H1 (cell line): ENCODE data around the gene UBE3B. TPM values are rescaled to one million over a fixed set of nuclear protein-coding genes. Genes with fewer than 3 reads are reported as not detected.

Experiments used
- CTCF ChIA-PET: fragments of 300-600 bp; sonication (Branson Sonifier 250); formaldehyde crosslinking; loops from one replicate; lab custom pipeline; 2021; ENCODE audit not compliant: partially characterized antibody; lab: Charles Lee
- POLR2A ChIA-PET: fragments of 300-600 bp; sonication (Branson Sonifier 250); formaldehyde crosslinking; loops from one replicate; lab custom pipeline; 2021; ENCODE audit warnings: inconsistent platforms; ENCODE audit not compliant: partially characterized antibody; lab: Charles Lee
- DNase-seq, 2 experiments: peaks; one replicate each; pipeline versions ENCODE4 v3.0.0 to v3.0.0-alpha.2; 2010 to 2022; ENCODE audit warnings: low spot score in 2 of 2, low read depth in 1 of 2, mixed read lengths in 1 of 2
- FAIRE-seq: peaks from 2 replicates; lab custom pipeline; 2011; peaks lifted over from hg19 to GRCh38; lab: Jason Lieb, UNC
- H2AFZ ChIP-seq: 2 replicates; pipeline ENCODE4 v1.8.1; 2012; ENCODE audit warnings: low read length, inconsistent platforms
- H2AK5ac ChIP-seq: 2 replicates; pipeline ENCODE4 v1.6.1; 2013; ENCODE audit warnings: low read depth, low read length
- H2BK120ac ChIP-seq: replicated peaks from 2 replicates; pipeline ENCODE3; 2013; ENCODE audit warnings: low read depth, low read length, inconsistent platforms
- H2BK12ac ChIP-seq: 2 replicates; pipeline ENCODE4 v1.6.1; 2013; ENCODE audit warnings: low read depth, low read length
- H2BK15ac ChIP-seq: 2 replicates; pipeline ENCODE4 v1.6.1; 2013; ENCODE audit warnings: low read length
- H2BK20ac ChIP-seq: 2 replicates; pipeline ENCODE4 v1.6.1; 2013; ENCODE audit warnings: low read length
- H2BK5ac ChIP-seq: 2 replicates; pipeline ENCODE4 v1.6.1; 2013; ENCODE audit warnings: low read depth, low read length
- H3K14ac ChIP-seq: 2 replicates; pipeline ENCODE4 v1.6.1; 2013; ENCODE audit warnings: inconsistent platforms; ENCODE audit not compliant: insufficient read length
- H3K18ac ChIP-seq: 2 replicates; pipeline ENCODE4 v1.6.1; 2013; ENCODE audit warnings: low read length; ENCODE audit errors: extremely low read depth
- H3K23ac ChIP-seq: 2 replicates; pipeline ENCODE4 v1.6.1; 2013; ENCODE audit warnings: inconsistent platforms; ENCODE audit not compliant: insufficient read length
- H3K23me2 ChIP-seq: 2 replicates; pipeline ENCODE4 v1.6.1; 2013; ENCODE audit warnings: low read depth, low read length
- H3K27ac ChIP-seq: 2 replicates; pipeline ENCODE4 v1.6.1; 2011; ENCODE audit warnings: low read depth, low read length, inconsistent platforms
- H3K27me3 ChIP-seq, 4 experiments: replicated peaks in 1 of 4; 1 replicate in 1 of 4; 2 replicates in 3 of 4; pipeline versions ENCODE4 v1.6.1 to v1.8.1; 2011 to 2013; ENCODE audit warnings: low read length in 3 of 4, mild to moderate bottlenecking in 3 of 4, inconsistent platforms in 2 of 4, mixed read lengths in 2 of 4, moderate library complexity in 1 of 4; ENCODE audit not compliant: control insufficient read depth in 3 of 4, insufficient read depth in 3 of 4; ENCODE audit errors: extremely low read depth in 1 of 4
- H3K36me3 ChIP-seq, 4 experiments: 2 replicates each; pipeline versions ENCODE4 v1.6.1 to v1.8.1; 2011 to 2013; ENCODE audit warnings: mild to moderate bottlenecking in 4 of 4, low read length in 3 of 4, moderate library complexity in 2 of 4, control low read depth in 1 of 4, inconsistent platforms in 1 of 4; ENCODE audit not compliant: insufficient read depth in 4 of 4, control insufficient read depth in 2 of 4
- H3K4ac ChIP-seq: replicated peaks from 2 replicates; pipeline ENCODE3; 2013; ENCODE audit warnings: low read length, low read depth, mixed read lengths, inconsistent platforms; ENCODE audit not compliant: insufficient read length
- H3K4me1 ChIP-seq, 4 experiments: replicated peaks in 1 of 4; 1 replicate in 1 of 4; 2 replicates in 3 of 4; pipeline versions ENCODE4 v1.6.1 to v1.8.1; 2011 to 2013; ENCODE audit warnings: low read length in 3 of 4, inconsistent platforms in 2 of 4, mixed read lengths in 1 of 4; ENCODE audit not compliant: insufficient read depth in 4 of 4, control insufficient read depth in 3 of 4
- H3K4me2 ChIP-seq, 2 experiments: 2 replicates each; pipeline versions ENCODE4 v1.6.1 to v1.8.1; 2011 to 2013; ENCODE audit warnings: low read depth in 2 of 2, low read length in 2 of 2, control low read depth in 1 of 2, inconsistent platforms in 1 of 2, mild to moderate bottlenecking in 1 of 2; ENCODE audit not compliant: insufficient read depth in 1 of 2
- H3K4me3 ChIP-seq, 4 experiments: fragments of 200-600, 300-600 bp in 1 of 4; sonication (generic), shearing (Covaris generic), sonication (Bioruptor Twin) in 1 of 4; 2 replicates each; pipeline versions ENCODE4 v1.5.1 to v1.8.1; 2011 to 2016; ENCODE audit warnings: low read length in 4 of 4, low read depth in 3 of 4, control low read depth in 2 of 4, inconsistent platforms in 2 of 4, mild to moderate bottlenecking in 2 of 4, mixed read lengths in 1 of 4, moderate library complexity in 1 of 4; ENCODE audit not compliant: insufficient read depth in 2 of 4; ENCODE audit errors: extremely low read depth in 1 of 4
- H3K56ac ChIP-seq: replicated peaks from 2 replicates; pipeline ENCODE3; 2013; ENCODE audit warnings: low read depth, mild to moderate bottlenecking, mixed read lengths, low read length, inconsistent platforms; ENCODE audit not compliant: insufficient read length
- H3K79me1 ChIP-seq: 2 replicates; pipeline ENCODE4 v1.6.1; 2013; ENCODE audit warnings: low read depth, low read length, control low read depth
- H3K79me2 ChIP-seq, 2 experiments: 2 replicates each; pipeline versions ENCODE4 v1.6.1 to v1.8.1; 2012 to 2013; ENCODE audit warnings: low read length in 2 of 2, mild to moderate bottlenecking in 2 of 2, inconsistent platforms in 1 of 2; ENCODE audit not compliant: insufficient read depth in 2 of 2, control insufficient read depth in 1 of 2
- H3K9ac ChIP-seq, 4 experiments: replicated peaks in 1 of 4; 1 replicate in 1 of 4; 2 replicates in 3 of 4; pipeline versions ENCODE4 v1.6.1 to v1.8.1; 2011 to 2013; ENCODE audit warnings: low read depth in 3 of 4, low read length in 3 of 4, control low read depth in 2 of 4, mild to moderate bottlenecking in 2 of 4, moderate library complexity in 2 of 4, inconsistent platforms in 1 of 4; ENCODE audit errors: extremely low read depth in 1 of 4
- H3K9me3 ChIP-seq, 2 experiments: 2 replicates each; pipeline versions ENCODE4 v1.6.1 to v1.8.1; 2012 to 2013; ENCODE audit warnings: mild to moderate bottlenecking in 2 of 2, moderate library complexity in 2 of 2, control low read depth in 1 of 2, inconsistent platforms in 1 of 2, low read depth in 1 of 2, low read length in 1 of 2, mixed read lengths in 1 of 2; ENCODE audit not compliant: insufficient read depth in 2 of 2
- H4K20me1 ChIP-seq, 2 experiments: replicated peaks in 1 of 2; 2 replicates each; pipeline versions ENCODE3 to v1.8.1; 2011 to 2013; ENCODE audit warnings: inconsistent platforms in 2 of 2, low read length in 2 of 2, mild to moderate bottlenecking in 1 of 2; ENCODE audit not compliant: insufficient read depth in 2 of 2, control insufficient read depth in 1 of 2
- H4K5ac ChIP-seq: 2 replicates; pipeline ENCODE4 v1.6.1; 2013; ENCODE audit warnings: low read length, low read depth, mixed read lengths, inconsistent platforms; ENCODE audit not compliant: insufficient read length
- H4K8ac ChIP-seq: 2 replicates; pipeline ENCODE4 v1.8.0; 2013; ENCODE audit warnings: mild to moderate bottlenecking, moderate library complexity, low read length, inconsistent platforms; ENCODE audit not compliant: insufficient read depth; ENCODE audit errors: extremely low read depth
- H4K91ac ChIP-seq: replicated peaks from 2 replicates; pipeline ENCODE3; 2013; ENCODE audit warnings: low read length, mixed read lengths, inconsistent platforms; ENCODE audit not compliant: insufficient read length
- FOSL1 ChIP-seq: IDR thresholded peaks from 2 replicates; pipeline ENCODE4 v1.6.1; 2011; ENCODE audit warnings: mild to moderate bottlenecking, low read depth, low read length, moderate library complexity; ENCODE audit not compliant: insufficient read depth
- KDM5A ChIP-seq: fragments of 200-600 bp; IDR thresholded peaks from 2 replicates; pipeline ENCODE4 v1.7.1; 2012; ENCODE audit warnings: mild to moderate bottlenecking, low read length, inconsistent platforms, mixed read lengths
- MAFK ChIP-seq: IDR thresholded peaks from 2 replicates; pipeline ENCODE4 v1.6.1; 2012; ENCODE audit warnings: low read depth, mild to moderate bottlenecking, improper control_type of control experiment, low read length
- WGBS, 2 experiments: shearing (Covaris generic) in 1 of 2; methylation state at CpG; one replicate each; pipeline versions ENCODE4 v1.1.6 to v1.1.7; 2013 to 2015; ENCODE audit warnings: low lambda C conversion rate in 2 of 2, mixed read lengths in 2 of 2, inconsistent platforms in 1 of 2, low coverage in 1 of 2, missing lambda C conversion rate in 1 of 2; ENCODE audit not compliant: insufficient replicate concordance in 2 of 2, insufficient coverage in 1 of 2, insufficient read length in 1 of 2; ENCODE audit errors: extremely low coverage in 1 of 2, missing lambda C conversion rate in 1 of 2; 5-methylcytosine and 5-hydroxymethylcytosine counted together
- polyA plus RNA-seq, 7 experiments: library from polyadenylated mRNA; depleted of rRNA in 3 of 7; stranded (reverse) in 5 of 7; unstranded in 2 of 7; fragments of >200 nt in 5 of 7; fragments of 200-250 nt in 2 of 7; gene quantifications; 1 replicate in 5 of 7; 2 replicates in 1 of 7; 4 replicates in 1 of 7; pipeline versions ENCODE4 v1.2.1 to v1.2.3, GENCODE V29; 2011 to 2013; ENCODE audit warnings: missing spikeins in 2 of 7, mixed read lengths in 2 of 7
- total RNA-seq: library from RNA; stranded (reverse); fragmentation: NEBNext Ultra II Directional; extraction: Animal tissue kit (Norgen Biotek cat#: 25700); gene quantifications from 2 replicates; pipeline ENCODE4 v1.2.1, GENCODE V29; 2021
- TF ChIP-seq, protein P1 (sequence below): IDR thresholded peaks from 2 replicates; pipeline ENCODE4 v1.6.1; 2012; ENCODE audit warnings: inconsistent platforms

UBE3B gene
- total and polyA plus RNA-seq, 2 of the 8 experiments (the other 6 are each of a cell fraction or from before 2014, with no cell fraction given), result 14.0 to 21.1 TPM

DNA sequence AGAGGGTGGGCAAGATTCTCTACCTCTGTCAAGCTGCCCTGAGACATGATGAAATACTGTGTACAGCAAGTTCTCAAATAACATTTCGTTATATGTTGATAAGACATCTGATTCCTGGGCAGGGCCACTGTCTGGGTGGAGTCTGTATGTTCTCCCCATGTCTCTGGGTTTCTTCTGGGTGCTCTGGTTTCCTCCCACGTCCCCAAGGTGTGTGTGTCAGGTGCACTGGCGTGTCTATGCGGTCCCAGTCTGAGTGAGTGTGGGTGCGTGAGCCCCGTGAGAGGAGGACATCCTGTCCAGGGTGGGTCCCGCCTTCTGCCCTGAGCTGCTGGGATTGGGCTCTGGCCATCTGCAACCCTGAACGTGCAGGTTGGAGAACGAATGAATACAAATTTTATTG lies 30.0 kb upstream of the UBE3B start:
- Histone ChIP-seq H3K36me3 (peaks cover 5 to 31% (median 18%) of the 10 kb centered on the region in 4 experiments), H4K8ac (no peak overlapping the region), H3K4me3 (no peak overlapping the region), H4K20me1 (peaks cover 3 to 7% of the 10 kb centered on the region in 2 experiments), H2AFZ (no peak overlapping the region), H3K27ac (no peak overlapping the region), H2AK5ac (no peak overlapping the region), H2BK12ac (no peak overlapping the region), H4K91ac (no peak overlapping the region), H3K27me3 (no peaks in the 10 kb centered on the region), H3K79me1 (peaks cover 3% of the 10 kb centered on the region), H2BK15ac (no peak overlapping the region), H3K23me2 (no peaks in the 10 kb centered on the region), H2BK5ac (peak overlapping the region; percentile 13; the same call in 1 of the 2 replicates), H4K5ac (no peak overlapping the region), H3K56ac (no peak overlapping the region), H3K14ac (no peak overlapping the region), H3K18ac (no peak overlapping the region), H3K4me2 (no peak overlapping the region), H3K4ac (no peak overlapping the region), H3K9ac (no peak overlapping the region), H3K4me1 (no peaks in the 10 kb centered on the region), H3K9me3 (no peaks in the 10 kb centered on the region), H2BK20ac (no peak overlapping the region), H2BK120ac (no peak overlapping the region), H3K79me2 (peaks cover 0 to 9% of the 10 kb centered on the region in 2 experiments; a peak in 2 of 4 replicates), H3K23ac (no peak overlapping the region)
- CTCF ChIA-PET, result interaction anchor here (0.5 to 17.4 kb wide), 4 partner anchors 15 to 1149 kb away, joined by 3 to 181 read pairs (median 3); no protein-coding TSS in a partner anchor
- DNase-seq, result no peak
- WGBS, 2 experiments, result 92% methylated on average over 9 of the region's 9 CpGs; no CpG with 5 or more reads in 1 of the 2 experiments
- FAIRE-seq, result no peak
- TF ChIP-seq, protein P1, sequence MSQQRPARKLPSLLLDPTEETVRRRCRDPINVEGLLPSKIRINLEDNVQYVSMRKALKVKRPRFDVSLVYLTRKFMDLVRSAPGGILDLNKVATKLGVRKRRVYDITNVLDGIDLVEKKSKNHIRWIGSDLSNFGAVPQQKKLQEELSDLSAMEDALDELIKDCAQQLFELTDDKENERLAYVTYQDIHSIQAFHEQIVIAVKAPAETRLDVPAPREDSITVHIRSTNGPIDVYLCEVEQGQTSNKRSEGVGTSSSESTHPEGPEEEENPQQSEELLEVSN, result no peak
- no peak for TF ChIP-seq KDM5A
- no peak for TF ChIP-seq MAFK
- no peak for TF ChIP-seq FOSL1
- POLR2A ChIA-PET, result interaction anchor here (1.5 to 2.0 kb wide), 2 partner anchors 10 to 16 kb away, joined by 5 read pairs; no protein-coding TSS in a partner anchor
